D721Med (cell line): ENCODE results near the gene ST6GALNAC3.

Experiments
- DNase-seq: peaks from one replicate; pipeline ENCODE4 v3.0.0; 2011; ENCODE audit warnings: low spot score; ENCODE audit not compliant: insufficient read length
- FAIRE-seq: peaks from 2 replicates; lab custom pipeline; 2011; peaks lifted over from hg19 to GRCh38; lab: Jason Lieb, UNC
- TF ChIP-seq, protein P1 (sequence below): IDR thresholded peaks from 2 replicates; pipeline ENCODE4 v1.5.1; 2012; ENCODE audit warnings: mild to moderate bottlenecking, control low read depth; ENCODE audit not compliant: insufficient read depth; ENCODE audit errors: missing control alignments

ST6GALNAC3 gene

DNA sequence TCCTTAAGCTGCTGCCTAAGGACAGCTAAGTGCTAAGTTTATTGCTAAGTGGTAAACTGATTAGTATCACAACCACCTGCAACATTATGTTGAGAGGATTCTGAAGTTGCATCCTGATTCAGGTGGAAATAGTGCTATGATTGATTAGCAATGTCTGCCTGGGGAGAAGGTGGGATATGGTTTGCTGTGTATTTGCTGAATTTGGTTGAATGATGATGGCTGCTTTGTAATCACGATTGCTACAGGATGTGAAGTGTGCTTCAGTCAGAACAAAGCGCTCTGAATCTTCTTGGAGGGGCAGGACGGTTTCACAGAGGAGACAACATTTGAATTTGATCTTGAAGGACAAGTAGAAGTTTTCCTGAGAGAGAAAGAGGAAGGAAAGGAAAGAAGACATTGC lies 226.0 kb downstream of the ST6GALNAC3 start:
- DNase-seq (no peak), FAIRE-seq (no peak)
- TF ChIP-seq, protein P1, sequence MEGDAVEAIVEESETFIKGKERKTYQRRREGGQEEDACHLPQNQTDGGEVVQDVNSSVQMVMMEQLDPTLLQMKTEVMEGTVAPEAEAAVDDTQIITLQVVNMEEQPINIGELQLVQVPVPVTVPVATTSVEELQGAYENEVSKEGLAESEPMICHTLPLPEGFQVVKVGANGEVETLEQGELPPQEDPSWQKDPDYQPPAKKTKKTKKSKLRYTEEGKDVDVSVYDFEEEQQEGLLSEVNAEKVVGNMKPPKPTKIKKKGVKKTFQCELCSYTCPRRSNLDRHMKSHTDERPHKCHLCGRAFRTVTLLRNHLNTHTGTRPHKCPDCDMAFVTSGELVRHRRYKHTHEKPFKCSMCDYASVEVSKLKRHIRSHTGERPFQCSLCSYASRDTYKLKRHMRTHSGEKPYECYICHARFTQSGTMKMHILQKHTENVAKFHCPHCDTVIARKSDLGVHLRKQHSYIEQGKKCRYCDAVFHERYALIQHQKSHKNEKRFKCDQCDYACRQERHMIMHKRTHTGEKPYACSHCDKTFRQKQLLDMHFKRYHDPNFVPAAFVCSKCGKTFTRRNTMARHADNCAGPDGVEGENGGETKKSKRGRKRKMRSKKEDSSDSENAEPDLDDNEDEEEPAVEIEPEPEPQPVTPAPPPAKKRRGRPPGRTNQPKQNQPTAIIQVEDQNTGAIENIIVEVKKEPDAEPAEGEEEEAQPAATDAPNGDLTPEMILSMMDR = no peak

DNA sequence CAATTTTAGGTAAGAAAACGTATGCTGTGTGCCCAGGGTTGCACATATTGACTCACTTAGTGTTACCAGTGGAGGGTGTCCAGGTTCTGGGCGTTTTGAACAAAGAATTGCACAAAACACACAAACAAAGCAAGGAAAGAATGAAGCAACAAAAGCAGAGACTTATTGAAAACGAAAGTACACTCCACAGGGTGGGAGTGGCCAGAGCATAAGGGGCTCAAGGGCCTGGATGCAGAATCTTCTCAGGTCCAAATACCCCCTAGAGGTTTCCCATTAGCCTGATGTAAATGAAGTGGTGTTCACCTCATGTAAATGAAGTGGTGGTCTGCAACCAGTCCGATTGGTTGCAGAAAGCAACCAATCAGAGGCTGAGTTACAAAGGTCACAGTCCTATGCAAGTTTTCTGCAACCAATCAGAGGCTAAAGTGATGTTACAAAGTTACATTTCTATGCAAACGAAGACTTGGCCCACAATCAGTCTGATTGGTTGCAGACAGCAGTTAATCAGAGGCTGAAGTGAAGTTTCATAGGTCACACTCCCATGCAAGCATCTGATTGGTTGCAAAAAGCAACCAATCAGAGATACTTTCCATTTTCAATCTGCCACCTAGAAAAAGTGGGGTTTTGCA lies 228.3 kb downstream of the ST6GALNAC3 start:
- no peak for DNase-seq
- TF ChIP-seq, protein P1 = no peak

DNA sequence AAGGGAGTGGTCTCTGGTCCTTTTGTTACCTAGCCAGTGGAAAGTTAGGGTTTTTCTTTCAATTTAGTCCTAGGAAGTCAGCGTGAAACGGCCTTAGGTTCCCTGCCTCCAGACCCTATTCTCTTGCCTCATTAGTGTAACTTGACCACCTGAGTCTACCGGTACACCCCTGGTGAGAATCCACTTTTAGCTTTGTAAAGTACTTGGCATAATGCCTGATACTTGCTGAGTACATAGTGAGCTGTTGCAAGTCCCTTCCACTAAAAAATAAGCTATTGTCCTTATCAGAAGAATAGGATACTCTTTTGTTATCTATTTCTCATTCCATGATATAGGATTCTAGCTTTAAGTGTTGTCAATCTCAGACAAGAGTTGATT lies 228.8 kb downstream of the ST6GALNAC3 start:
- DNase-seq = no peak
- TF ChIP-seq, protein P1 = no peak
- FAIRE-seq = no peak

More for the DNA sequence above, 228.3 kb downstream of the ST6GALNAC3 start:
- FAIRE-seq = no peak

DNA sequence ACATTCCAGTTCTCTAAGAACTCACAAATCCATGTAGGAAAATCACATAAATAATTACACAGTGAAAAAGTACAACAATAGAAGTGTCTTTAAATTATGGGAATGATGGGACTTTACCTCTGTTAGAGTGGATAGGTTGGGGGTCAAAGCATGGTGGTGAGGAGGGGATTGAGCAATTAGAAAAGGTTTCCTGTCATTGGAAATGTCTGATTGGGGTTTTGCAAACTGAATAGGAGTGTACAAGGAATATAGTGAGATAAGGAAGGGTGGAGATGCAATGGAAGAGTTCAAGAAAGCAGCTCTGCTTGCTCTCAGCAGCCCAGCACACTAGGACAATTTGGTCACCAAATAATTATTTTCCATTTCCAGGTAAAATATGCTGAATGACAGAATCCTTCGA lies 238.8 kb downstream of the ST6GALNAC3 start:
- DNase-seq = no peak
- FAIRE-seq = no peak
- TF ChIP-seq, protein P1 = no peak

DNA sequence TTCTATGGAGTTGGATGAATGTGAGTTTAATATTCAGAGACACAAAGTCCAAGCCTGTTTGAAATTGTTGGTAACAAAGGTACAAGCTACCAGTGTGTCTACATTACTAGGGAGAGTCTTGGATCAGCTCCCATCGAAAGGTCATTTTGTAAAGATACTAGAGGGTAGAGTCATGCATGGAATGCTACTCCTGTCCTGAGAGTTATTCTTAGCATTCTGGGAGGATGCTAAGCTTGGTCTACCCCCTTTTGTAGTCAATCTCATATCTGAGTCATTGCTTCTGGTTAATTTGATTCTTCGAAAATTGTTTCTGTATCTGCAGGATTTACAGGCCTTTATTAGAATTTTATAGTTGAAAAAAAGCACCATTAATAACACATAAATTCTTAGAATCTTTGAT lies 240.2 kb downstream of the ST6GALNAC3 start:
- FAIRE-seq = no peak
- TF ChIP-seq, protein P1 = no peak
- DNase-seq = no peak

DNA sequence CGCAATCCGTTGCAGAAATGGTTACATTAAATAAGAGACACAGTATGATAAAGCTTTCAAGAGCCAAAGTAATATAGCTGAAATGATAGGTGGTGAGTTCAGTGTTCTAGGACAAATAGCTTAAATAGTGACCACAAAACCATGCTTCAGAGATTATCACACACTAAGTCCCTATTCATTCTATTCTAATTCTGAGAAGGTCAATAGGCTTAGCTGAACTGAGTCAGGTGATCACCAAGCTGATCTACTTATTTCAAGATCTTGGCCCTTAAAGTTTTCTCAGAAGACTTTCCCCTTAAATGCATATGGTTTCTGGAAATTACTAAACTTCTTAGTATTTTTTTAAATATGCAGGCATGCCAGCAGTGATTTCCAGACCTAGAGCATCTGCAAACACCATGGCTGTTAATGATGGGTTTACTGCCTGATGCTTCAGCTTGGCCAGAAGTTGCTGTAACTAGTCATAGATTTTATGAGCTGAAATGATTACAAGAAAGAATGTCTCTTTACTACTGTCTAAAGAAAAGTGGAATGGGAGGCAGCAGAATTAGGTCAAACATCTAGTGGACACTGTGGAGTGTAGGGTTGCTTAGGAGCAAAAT lies 242.9 kb downstream of the ST6GALNAC3 start:
- FAIRE-seq (peak; percentile 64), DNase-seq (no peak)
- TF ChIP-seq, protein P1 = no peak

DNA sequence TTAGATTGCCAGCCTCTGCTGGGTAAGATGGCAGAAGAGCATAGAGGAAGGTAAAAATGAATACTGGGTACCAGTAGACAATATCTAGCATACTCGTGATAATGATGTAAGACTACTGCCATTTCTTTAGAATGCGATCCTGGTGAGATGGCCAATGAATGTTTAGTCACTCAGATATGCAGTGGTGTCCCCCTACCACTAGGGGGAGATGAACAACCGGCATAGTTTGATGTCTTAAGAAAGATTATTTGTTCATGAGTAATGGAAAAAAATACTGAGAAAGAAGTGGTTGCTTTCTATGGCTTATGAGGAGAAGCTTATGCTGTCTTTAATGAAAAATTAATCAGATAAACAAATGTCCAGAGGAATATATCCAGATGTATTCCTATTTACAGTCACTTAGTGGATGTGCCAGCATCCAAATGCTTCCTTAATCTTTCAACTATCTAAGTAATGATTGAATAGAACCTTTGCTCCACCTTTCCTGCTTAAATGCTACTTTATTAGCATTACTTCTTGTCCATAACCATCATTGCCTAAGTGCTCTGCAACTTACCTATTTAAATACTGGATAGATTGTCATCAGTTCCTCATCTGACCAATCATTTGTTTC lies 256.6 kb downstream of the ST6GALNAC3 start:
- FAIRE-seq (peak; percentile 87), DNase-seq (no peak)
- TF ChIP-seq, protein P1 = peak; percentile 94
